Stimulated activated CD4-positive, alpha-beta T cell treated with anti-CD3 and anti-CD28 coated beads, TNF-alpha, amount 100 ng/mL, for 24 hours (primary cell): ENCODE measurements around the gene TTC12.

Experiments used
- DNase-seq, 3 experiments: peaks; one replicate each; pipeline ENCODE4 v3.0.0-alpha.2; 2020; ENCODE audit warnings: low read depth in 3 of 3

TTC12 gene

GRCh38 chr11:113329725-113330124 lies 15.3 kb downstream of the TTC12 start:
- no peak for DNase-seq

- no peak for DNase-seq
Observed at GRCh38 chr11:113331441-113331840, 17.1 kb downstream of the TTC12 start.

- DNase-seq: no peak
Observed at GRCh38 chr11:113332023-113332422, 17.6 kb downstream of the TTC12 start.

GRCh38 chr11:113332638-113333329 lies 18.4 kb downstream of the TTC12 start:
- DNase-seq: no peak

GRCh38 chr11:113334183-113334582 lies 19.8 kb downstream of the TTC12 start:
- DNase-seq: no peak

GRCh38 chr11:113338730-113339129 lies 24.3 kb downstream of the TTC12 start:
- no peak for DNase-seq

GRCh38 chr11:113339929-113340589 lies 25.7 kb downstream of the TTC12 start:
- DNase-seq: no peak

GRCh38 chr11:113341388-113342165 lies 27.2 kb downstream of the TTC12 start:
- DNase-seq: no peak

GRCh38 chr11:113345978-113346377 lies 31.6 kb downstream of the TTC12 start:
- DNase-seq: no peak

- DNase-seq: no peak
Observed at GRCh38 chr11:113349528-113349927, 35.1 kb downstream of the TTC12 start.

GRCh38 chr11:113350336-113351067 lies 36.1 kb downstream of the TTC12 start:
- no peak for DNase-seq

- DNase-seq: no peak
Observed at GRCh38 chr11:113351068-113351450, 36.7 kb downstream of the TTC12 start.

- DNase-seq: no peak
Observed at GRCh38 chr11:113351480-113351879, 37.1 kb downstream of the TTC12 start.

- DNase-seq: no peak
Observed at GRCh38 chr11:113356203-113356602, 41.8 kb downstream of the TTC12 start.

- DNase-seq: no peak
Observed at GRCh38 chr11:113363406-113363805, 49.0 kb downstream of the TTC12 start.

GRCh38 chr11:113363996-113364641 lies 49.7 kb downstream of the TTC12 start:
- no peak for DNase-seq

GRCh38 chr11:113365895-113366294 lies 51.5 kb downstream of the TTC12 start:
- no peak for DNase-seq

- DNase-seq: no peak
Observed at GRCh38 chr11:113369411-113369810, 55.0 kb downstream of the TTC12 start.

GRCh38 chr11:113370634-113371033 lies 56.3 kb downstream of the TTC12 start:
- DNase-seq: no peak

GRCh38 chr11:113372309-113372708 lies 57.9 kb downstream of the TTC12 start:
- DNase-seq: no peak

GRCh38 chr11:113373306-113373705 lies 58.9 kb downstream of the TTC12 start:
- no peak for DNase-seq
